Activated CD8-positive, alpha-beta memory T cell treated with anti-CD3 and anti-CD28 coated beads for 1 hour (primary cell): ENCODE measurements around the gene AMBRA1.

Experiments
- DNase-seq, 2 donors: peaks; one replicate each; pipeline ENCODE4 v3.0.0-alpha.2; 2020; ENCODE audit warnings: low read depth in 1 of 2; ENCODE audit errors: extremely low read depth in 1 of 2

The AMBRA1 gene

GRCh38 chr11:46480166-46480726 is 113.6 kb downstream of the AMBRA1 start:
- DNase-seq, result no peak

- no peak for DNase-seq
Measured at GRCh38 chr11:46479601-46480000, 114.2 kb downstream of the AMBRA1 start.

GRCh38 chr11:46478196-46478595 is 115.6 kb downstream of the AMBRA1 start:
- no peak for DNase-seq

- DNase-seq, result no peak
Measured at GRCh38 chr11:46477136-46477535, 116.7 kb downstream of the AMBRA1 start.

- DNase-seq, result no peak
Measured at GRCh38 chr11:46475926-46476545, 117.8 kb downstream of the AMBRA1 start.

GRCh38 chr11:46475051-46475925 is 118.5 kb downstream of the AMBRA1 start:
- DNase-seq, result no peak

- no peak for DNase-seq
Measured at GRCh38 chr11:46472662-46472994, 121.2 kb downstream of the AMBRA1 start.

- no peak for DNase-seq
Measured at GRCh38 chr11:46471943-46472661, 121.7 kb downstream of the AMBRA1 start.

- DNase-seq, result no peak
Measured at GRCh38 chr11:46469926-46470325, 123.9 kb downstream of the AMBRA1 start.

GRCh38 chr11:46465683-46466082 is 128.1 kb downstream of the AMBRA1 start:
- no peak for DNase-seq

GRCh38 chr11:46463701-46464421 is 130.0 kb downstream of the AMBRA1 start:
- DNase-seq, result no peak

- DNase-seq, result no peak
Measured at GRCh38 chr11:46461461-46461927, 132.3 kb downstream of the AMBRA1 start.

- DNase-seq, result no peak
Measured at GRCh38 chr11:46458491-46458890, 135.3 kb downstream of the AMBRA1 start.

- no peak for DNase-seq
Measured at GRCh38 chr11:46457659-46458424, 136.0 kb downstream of the AMBRA1 start.

GRCh38 chr11:46457021-46457420 is 136.8 kb downstream of the AMBRA1 start:
- no peak for DNase-seq

GRCh38 chr11:46456269-46457001 is 137.4 kb downstream of the AMBRA1 start:
- DNase-seq, result no peak

- DNase-seq, result no peak
Measured at GRCh38 chr11:46455834-46456233, 138.0 kb downstream of the AMBRA1 start.

GRCh38 chr11:46452918-46453517 is 140.8 kb downstream of the AMBRA1 start:
- DNase-seq, result no peak

- DNase-seq, result no peak
Measured at GRCh38 chr11:46451759-46452158, 142.1 kb downstream of the AMBRA1 start.
